ENCODE data around the gene SYT12. TPM values are rescaled to one million over a fixed set of nuclear protein-coding genes. Genes with fewer than 3 reads are reported as not detected.

SYT12 gene
- total and polyA plus RNA-seq, 2 of the 4 experiments (the other 2 are of a cell fraction) = 0.54 to 0.74 TPM

GRCh38 chr11:67002921-67003411 lies 20.0 kb upstream of the SYT12 start:
- Histone ChIP-seq H3K23ac (ENCODE audit: low read depth, low read length) (no peak overlapping the region), H2AK9ac (replicated peaks; ENCODE audit: low read depth, low read length, poor library complexity) (no peak overlapping the region), H3K9me1 (ENCODE audit: insufficient read depth, low read length) (no peaks in the 10 kb centered on the region), H2AFZ (replicated peaks; ENCODE audit: low read length, poor library complexity) (no peak overlapping the region), H3K27me3 (ENCODE audit: control insufficient read depth, insufficient read depth, low read length) (no peaks in the 10 kb centered on the region; the same call in 1 of the 2 replicates), H4K5ac (ENCODE audit: low read depth, low read length) (no peak overlapping the region), H2AK5ac (ENCODE audit: low read depth, low read length) (no peak overlapping the region), H4K20me1 (ENCODE audit: insufficient read depth, low read length) (no peaks in the 10 kb centered on the region), H4K91ac (ENCODE audit: insufficient read depth, low read depth, low read length) (no peak overlapping the region), H3K9ac (ENCODE audit: low read depth, low read length) (no peak overlapping the region), H3K4me3 (ENCODE audit: insufficient read depth, low read depth, low read length) (no peak overlapping the region), H3K4me2 (ENCODE audit: low read depth, low read length) (no peak overlapping the region), H3K4ac (ENCODE audit: low read depth, low read length) (no peak overlapping the region), H2BK120ac (ENCODE audit: low read depth, low read length) (no peak overlapping the region), H2BK5ac (ENCODE audit: low read depth, low read length, poor library complexity, severe bottlenecking) (no peak overlapping the region), H3K18ac (ENCODE audit: low read depth, low read length) (no peak overlapping the region), H4K8ac (ENCODE audit: low read depth in 2 of 2, low read length in 2 of 2) (no peak overlapping the region), H3K56ac (ENCODE audit: extremely low read depth, insufficient read depth, low read length) (no peak overlapping the region), H3K27ac (ENCODE audit: insufficient read depth, low read length) (no peak overlapping the region), H2BK20ac (ENCODE audit: low read depth, low read length) (no peak overlapping the region), H3K79me1 (ENCODE audit: low read depth in 1 of 2, low read length in 2 of 2) (no peaks in the 10 kb centered on the region), H3K36me3 (ENCODE audit: control insufficient read depth, insufficient read depth, low read length) (no peaks in the 10 kb centered on the region), H3K4me1 (ENCODE audit: control insufficient read depth, insufficient read depth, low read length) (no peaks in the 10 kb centered on the region), H2BK15ac (ENCODE audit: low read depth, low read length) (no peak overlapping the region), H3K9me3 (ENCODE audit: control insufficient read depth, insufficient read depth, low read length) (no peaks in the 10 kb centered on the region), H3K14ac (replicated peaks; ENCODE audit: low read depth, low read length) (no peak overlapping the region)
- WGBS, 2 experiments (ENCODE audit: extremely low coverage in 2 of 2, insufficient read length in 1 of 2) = no CpG with 5 or more reads among the region's 5 CpGs
- ATAC-seq (ENCODE audit: low read depth) (no peak), DNase-seq (no peak)
- ChIA-PET CTCF (interaction anchor here (1.4 kb wide), 1 partner anchor 19 kb away, joined by 3 read pairs; no protein-coding TSS in a partner anchor), POLR2A (ENCODE audit: unreplicated experiment) (no interaction called here)
- dilution Hi-C loops (cut with HindIII; ENCODE audit: low sequenced_read_pairs, unreplicated experiment) = no loop called here
- no peak for TF ChIP-seq MXI1 (IDR thresholded peaks at IDR 0.05; ENCODE audit: borderline replicate concordance, low read depth, low read length)
- TF ChIP-seq FOS (IDR thresholded peaks at IDR 0.05; ENCODE audit: low read depth, low read length) = no peak
- TF ChIP-seq CEBPB (IDR thresholded peaks at IDR 0.05; ENCODE audit: low read depth, low read length) = no peak
- no peak for TF ChIP-seq RFX5 (IDR thresholded peaks at IDR 0.05; ENCODE audit: low read depth, low read length)
- no peak for TF ChIP-seq CHD1 (IDR thresholded peaks at IDR 0.05; ENCODE audit: low read depth, low read length)
- TF ChIP-seq MAZ (IDR thresholded peaks at IDR 0.05; ENCODE audit: borderline replicate concordance, low read depth, low read length) = no peak
- no peak for TF ChIP-seq RCOR1 (IDR thresholded peaks at IDR 0.05; ENCODE audit: insufficient replicate concordance, low read length)
- TF ChIP-seq, protein P1, sequence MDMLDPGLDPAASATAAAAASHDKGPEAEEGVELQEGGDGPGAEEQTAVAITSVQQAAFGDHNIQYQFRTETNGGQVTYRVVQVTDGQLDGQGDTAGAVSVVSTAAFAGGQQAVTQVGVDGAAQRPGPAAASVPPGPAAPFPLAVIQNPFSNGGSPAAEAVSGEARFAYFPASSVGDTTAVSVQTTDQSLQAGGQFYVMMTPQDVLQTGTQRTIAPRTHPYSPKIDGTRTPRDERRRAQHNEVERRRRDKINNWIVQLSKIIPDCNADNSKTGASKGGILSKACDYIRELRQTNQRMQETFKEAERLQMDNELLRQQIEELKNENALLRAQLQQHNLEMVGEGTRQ (IDR thresholded peaks at IDR 0.05; ENCODE audit: low read depth, low read length) = no peak
- no peak for TF ChIP-seq RAD21 (IDR thresholded peaks at IDR 0.05; ENCODE audit: low read length)
- no peak for TF ChIP-seq POLR2A (IDR thresholded peaks at IDR 0.05; ENCODE audit: low read depth, low read length)
- no peak for TF ChIP-seq NFE2L2 (IDR thresholded peaks at IDR 0.05; ENCODE audit: low read depth, low read length)
- no peak for TF ChIP-seq BHLHE40 (IDR thresholded peaks at IDR 0.05; ENCODE audit: low read depth, low read length)
- no peak for TF ChIP-seq MAFK (IDR thresholded peaks at IDR 0.05; ENCODE audit: low read depth, low read length)
- TF ChIP-seq SMC3 (IDR thresholded peaks at IDR 0.05; ENCODE audit: low read depth, low read length) = no peak
- TF ChIP-seq ELK1 (IDR thresholded peaks at IDR 0.05; ENCODE audit: borderline replicate concordance, low read depth, low read length) = no peak
- TF ChIP-seq CTCF (conservative IDR thresholded peaks at IDR 0.05; ENCODE audit: low read depth, low read length) = no peak
- BruUV-seq (replicated peaks) = no TSS peak
- intact Hi-C loops (cut with micrococcal nuclease) = no loop called here
- in situ Hi-C loops (cut with MboI; ENCODE audit: low sequenced_read_pairs) = no loop called here
